ENCODE data around the gene TPGS1. TPM values are rescaled to one million over a fixed set of nuclear protein-coding genes. Genes with fewer than 3 reads are reported as not detected.

The TPGS1 gene
- total RNA-seq, 1 experiment from 2014 or later = 11.5 TPM

GRCh38 chr19:518598-519231 is 11.4 kb downstream of the TPGS1 start:
- ChIA-PET CTCF (interaction anchor here (1.0 kb wide), 1 partner anchor 12 kb away, joined by 3 read pairs; the partner anchor contains the start of gene TPGS1), POLR2A (no interaction called here)
- Mint-ChIP-seq H3K27ac (ENCODE audit: unreplicated experiment) (no peak overlapping the region), H3K27me3 (ENCODE audit: insufficient read depth, unreplicated experiment) (no peaks in the 10 kb centered on the region), H3K36me3 (ENCODE audit: insufficient read depth, unreplicated experiment) (peaks cover 23% of the 10 kb centered on the region), H3K4me3 (ENCODE audit: unreplicated experiment) (no peak overlapping the region), H3K4me1 (ENCODE audit: low read depth, unreplicated experiment) (peaks cover 16% of the 10 kb centered on the region), H3K9me3 (ENCODE audit: unreplicated experiment) (no peaks in the 10 kb centered on the region)
- no peak for DNase-seq
- peaks cover 13% of the 10 kb centered on the region for H3K4me1 ChIP-seq
- H3K4me3 ChIP-seq (ENCODE audit: low read depth, low read length) = no peak overlapping the region
- intact Hi-C loops (cut with micrococcal nuclease; ENCODE audit: unreplicated experiment) = no loop called here
- H3K27me3 ChIP-seq (replicated peaks; ENCODE audit: control insufficient read depth, insufficient read depth, low read length) = no peaks in the 10 kb centered on the region
- BruUV-seq (replicated peaks) = no TSS peak
- 0 out of 2 replicates have a peak, but pooled peaks cover 1% of the 10 kb centered on the region for H3K36me3 ChIP-seq (ENCODE audit: control insufficient read depth, insufficient read depth, low read length)
- TF ChIP-seq, protein P1, sequence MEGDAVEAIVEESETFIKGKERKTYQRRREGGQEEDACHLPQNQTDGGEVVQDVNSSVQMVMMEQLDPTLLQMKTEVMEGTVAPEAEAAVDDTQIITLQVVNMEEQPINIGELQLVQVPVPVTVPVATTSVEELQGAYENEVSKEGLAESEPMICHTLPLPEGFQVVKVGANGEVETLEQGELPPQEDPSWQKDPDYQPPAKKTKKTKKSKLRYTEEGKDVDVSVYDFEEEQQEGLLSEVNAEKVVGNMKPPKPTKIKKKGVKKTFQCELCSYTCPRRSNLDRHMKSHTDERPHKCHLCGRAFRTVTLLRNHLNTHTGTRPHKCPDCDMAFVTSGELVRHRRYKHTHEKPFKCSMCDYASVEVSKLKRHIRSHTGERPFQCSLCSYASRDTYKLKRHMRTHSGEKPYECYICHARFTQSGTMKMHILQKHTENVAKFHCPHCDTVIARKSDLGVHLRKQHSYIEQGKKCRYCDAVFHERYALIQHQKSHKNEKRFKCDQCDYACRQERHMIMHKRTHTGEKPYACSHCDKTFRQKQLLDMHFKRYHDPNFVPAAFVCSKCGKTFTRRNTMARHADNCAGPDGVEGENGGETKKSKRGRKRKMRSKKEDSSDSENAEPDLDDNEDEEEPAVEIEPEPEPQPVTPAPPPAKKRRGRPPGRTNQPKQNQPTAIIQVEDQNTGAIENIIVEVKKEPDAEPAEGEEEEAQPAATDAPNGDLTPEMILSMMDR (IDR thresholded peaks at IDR 0.05; ENCODE audit: insufficient read depth in 1 of 2, low read depth in 1 of 2, low read length in 1 of 2, severe bottlenecking in 1 of 2, unreplicated experiment in 1 of 2) = no peak
- no peaks in the 10 kb centered on the region for H3K9me3 ChIP-seq

GRCh38 chr19:519449-519865 is 12.2 kb downstream of the TPGS1 start:
- CTCF ChIA-PET = no interaction called here
- BruUV-seq (replicated peaks) = no TSS peak
- POLR2A ChIA-PET = no interaction called here

DNA sequence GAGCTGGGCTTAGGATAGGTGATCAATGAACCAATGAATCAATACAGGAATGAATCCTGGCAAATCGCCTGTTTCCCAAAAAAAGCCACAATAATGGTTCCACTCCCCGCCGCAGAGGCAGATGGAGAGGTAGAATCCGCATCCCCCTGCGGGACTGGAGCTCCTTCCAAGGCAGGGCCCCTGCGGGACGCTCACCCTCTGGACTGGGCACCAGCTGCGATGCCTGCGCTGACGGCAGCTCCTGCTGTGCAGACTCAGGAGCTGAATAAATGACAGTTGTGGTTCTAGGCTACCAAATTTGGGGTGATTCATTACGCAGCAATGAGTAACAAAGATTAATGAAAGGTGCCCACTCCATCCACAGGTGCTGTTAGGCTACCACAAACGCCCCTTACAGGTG is 15.4 kb downstream of the TPGS1 start:
- peaks cover under 1% of the 10 kb centered on the region; the same call in 1 of the 2 replicates for H3K4me1 ChIP-seq
- no peaks in the 10 kb centered on the region for H3K27me3 ChIP-seq (replicated peaks; ENCODE audit: control insufficient read depth, insufficient read depth, low read length)
- intact Hi-C loops (cut with micrococcal nuclease; ENCODE audit: unreplicated experiment) = no loop called here
- ChIA-PET CTCF (no interaction called here), POLR2A (no interaction called here)
- no peak overlapping the region for H3K4me3 Mint-ChIP-seq (ENCODE audit: unreplicated experiment)
- H3K36me3 Mint-ChIP-seq (ENCODE audit: insufficient read depth, unreplicated experiment) = peaks cover 5% of the 10 kb centered on the region
- H3K9me3 ChIP-seq = no peaks in the 10 kb centered on the region
- H3K36me3 ChIP-seq (ENCODE audit: control insufficient read depth, insufficient read depth, low read length) = no peaks in the 10 kb centered on the region
- BruUV-seq (replicated peaks) = no TSS peak
- no peaks in the 10 kb centered on the region for H3K9me3 Mint-ChIP-seq (ENCODE audit: unreplicated experiment)
- H3K4me1 Mint-ChIP-seq (ENCODE audit: low read depth, unreplicated experiment) = no peaks in the 10 kb centered on the region
- no peak for DNase-seq
- no peak overlapping the region for H3K27ac Mint-ChIP-seq (ENCODE audit: unreplicated experiment)
- TF ChIP-seq, protein P1 (IDR thresholded peaks at IDR 0.05; ENCODE audit: insufficient read depth in 1 of 2, low read depth in 1 of 2, low read length in 1 of 2, severe bottlenecking in 1 of 2, unreplicated experiment in 1 of 2) = no peak
- no peak overlapping the region for H3K4me3 ChIP-seq (ENCODE audit: low read depth, low read length)
- no peaks in the 10 kb centered on the region for H3K27me3 Mint-ChIP-seq (ENCODE audit: insufficient read depth, unreplicated experiment)

More at GRCh38 chr19:519449-519865, 12.2 kb downstream of the TPGS1 start:
- TF ChIP-seq, protein P1 (IDR thresholded peaks at IDR 0.05; ENCODE audit: insufficient read depth in 1 of 2, low read depth in 1 of 2, low read length in 1 of 2, severe bottlenecking in 1 of 2, unreplicated experiment in 1 of 2) = no peak
- Mint-ChIP-seq H3K4me1 (ENCODE audit: low read depth, unreplicated experiment) (peaks cover 16% of the 10 kb centered on the region), H3K4me3 (ENCODE audit: unreplicated experiment) (no peak overlapping the region), H3K27ac (ENCODE audit: unreplicated experiment) (no peak overlapping the region), H3K9me3 (ENCODE audit: unreplicated experiment) (no peaks in the 10 kb centered on the region), H3K27me3 (ENCODE audit: insufficient read depth, unreplicated experiment) (no peaks in the 10 kb centered on the region), H3K36me3 (ENCODE audit: insufficient read depth, unreplicated experiment) (peaks cover 20% of the 10 kb centered on the region)
- H3K36me3 ChIP-seq (ENCODE audit: control insufficient read depth, insufficient read depth, low read length) = no peaks in the 10 kb centered on the region
- no peaks in the 10 kb centered on the region for H3K9me3 ChIP-seq
- H3K4me1 ChIP-seq = peaks cover 13% of the 10 kb centered on the region
- no peaks in the 10 kb centered on the region for H3K27me3 ChIP-seq (replicated peaks; ENCODE audit: control insufficient read depth, insufficient read depth, low read length)
- DNase-seq = no peak
- H3K4me3 ChIP-seq (ENCODE audit: low read depth, low read length) = no peak overlapping the region
- intact Hi-C loops (cut with micrococcal nuclease; ENCODE audit: unreplicated experiment) = no loop called here
